Activated T-cell treated with anti-CD3 and anti-CD28 coated beads for 4 hours (primary cell): ENCODE measurements around the gene EZR.

Experiments used
- DNase-seq: peaks from one replicate; pipeline ENCODE4 v3.0.0-alpha.2; 2020

EZR gene

GRCh38 chr6:158772851-158773371 lies 46.3 kb downstream of the EZR start:
- DNase-seq = no peak

- DNase-seq = no peak
These were observed 47.0 kb downstream of the EZR start for GRCh38 chr6:158772172-158772571.

GRCh38 chr6:158771399-158772152 lies 47.6 kb downstream of the EZR start:
- DNase-seq = no peak

GRCh38 chr6:158770533-158771330 lies 48.4 kb downstream of the EZR start:
- no peak for DNase-seq

GRCh38 chr6:158769771-158770432 lies 49.3 kb downstream of the EZR start:
- DNase-seq = no peak

GRCh38 chr6:158769234-158769770 lies 49.9 kb downstream of the EZR start:
- no peak for DNase-seq

- DNase-seq = no peak
These were observed 50.7 kb downstream of the EZR start for GRCh38 chr6:158768436-158768835.

- DNase-seq = no peak
These were observed 51.5 kb downstream of the EZR start for GRCh38 chr6:158767709-158768108.

GRCh38 chr6:158766621-158767455 lies 52.3 kb downstream of the EZR start:
- no peak for DNase-seq

- no peak for DNase-seq
These were observed 53.6 kb downstream of the EZR start for GRCh38 chr6:158765499-158766068.

- DNase-seq = no peak
These were observed 54.2 kb downstream of the EZR start for GRCh38 chr6:158764926-158765325.

GRCh38 chr6:158764183-158764849 lies 54.9 kb downstream of the EZR start:
- no peak for DNase-seq

- DNase-seq = no peak
These were observed 55.6 kb downstream of the EZR start for GRCh38 chr6:158763434-158764182.

- no peak for DNase-seq
These were observed 56.3 kb downstream of the EZR start for GRCh38 chr6:158762787-158763433.

GRCh38 chr6:158761746-158762145 lies 57.4 kb downstream of the EZR start:
- DNase-seq = no peak

GRCh38 chr6:158760618-158761250 lies 58.4 kb downstream of the EZR start:
- no peak for DNase-seq

- no peak for DNase-seq
These were observed 59.1 kb downstream of the EZR start for GRCh38 chr6:158759966-158760617.

- no peak for DNase-seq
These were observed 60.2 kb downstream of the EZR start for GRCh38 chr6:158758941-158759479.

- no peak for DNase-seq
These were observed 60.7 kb downstream of the EZR start for GRCh38 chr6:158758451-158758860.
